B cell (primary cell): ENCODE results near the gene ANGPTL7. TPM values are rescaled to one million over a fixed set of nuclear protein-coding genes. Genes with fewer than 3 reads are reported as not detected.

Experiments used
- ATAC-seq: fragments of 200-7000 bp; cut with Tn5 transposase; one replicate; pipeline ENCODE4 v1.10.0; 2021; ENCODE audit warnings: low read depth, mild to moderate bottlenecking, moderate number of reproducible peaks, moderate library complexity
- CTCF ChIA-PET: fragments of 350-600 bp; sonication (Branson Sonifier 250); formaldehyde crosslinking; loops from one replicate; lab custom pipeline; 2021; ENCODE audit warnings: antibody characterized with exemption, inconsistent platforms; lab: Charles Lee
- POLR2A ChIA-PET: fragments of 350-600 bp; sonication (Branson Sonifier 250); formaldehyde crosslinking; loops from one replicate; lab custom pipeline; 2021; ENCODE audit warnings: antibody characterized with exemption; lab: Charles Lee
- DNase-seq: peaks from one replicate; pipeline ENCODE4 v3.0.0; 2013
- H2AFZ ChIP-seq: 2 replicates; pipeline ENCODE4 v1.6.1; 2012; ENCODE audit warnings: mild to moderate bottlenecking, low read depth, low read length; ENCODE audit not compliant: insufficient read depth, poor library complexity, severe bottlenecking
- H3K27ac ChIP-seq, 2 donors: 1 replicate in 1 of 2; 2 replicates in 1 of 2; pipeline ENCODE4 v1.5.1; 2012 to 2013; ENCODE audit warnings: low read length in 2 of 2, mild to moderate bottlenecking in 2 of 2, moderate library complexity in 1 of 2
- H3K27me3 ChIP-seq, 4 experiments: fragments of 200-600 bp in 1 of 4; sonication (generic) in 1 of 4; replicated peaks in 1 of 4; 1 replicate in 2 of 4; 2 replicates in 2 of 4; pipeline versions ENCODE4 v1.6.1 to v1.7.0; 2013 to 2016; ENCODE audit warnings: low read length in 3 of 4, mild to moderate bottlenecking in 2 of 4, mixed read lengths in 1 of 4, moderate library complexity in 1 of 4; ENCODE audit not compliant: insufficient read depth in 4 of 4, control insufficient read depth in 3 of 4; ENCODE audit errors: control extremely low read depth in 1 of 4
- H3K36me3 ChIP-seq, 2 experiments: replicated peaks in 1 of 2; 1 replicate in 1 of 2; 2 replicates in 1 of 2; pipeline versions ENCODE4 v1.6.1 to v1.7.1; 2013; ENCODE audit warnings: low read length in 1 of 2; ENCODE audit not compliant: insufficient read depth in 2 of 2, control insufficient read depth in 1 of 2; ENCODE audit errors: control extremely low read depth in 1 of 2, extremely low read depth in 1 of 2
- H3K4me1 ChIP-seq, 2 donors: fragments of 200-600 bp in 1 of 2; sonication (generic) in 1 of 2; 1 replicate in 1 of 2; 2 replicates in 1 of 2; pipeline versions ENCODE4 v1.5.1 to v1.6.1; 2013 to 2017; ENCODE audit warnings: low read length in 2 of 2; ENCODE audit not compliant: control insufficient read depth in 2 of 2, insufficient read depth in 2 of 2
- H3K4me2 ChIP-seq: replicated peaks from 2 replicates; pipeline ENCODE3; 2012; ENCODE audit warnings: mild to moderate bottlenecking, low read depth, low read length; ENCODE audit not compliant: poor library complexity, severe bottlenecking
- H3K4me3 ChIP-seq, 5 experiments: fragments of 200-600 bp in 1 of 5; sonication (generic) in 1 of 5; 1 replicate in 3 of 5; 2 replicates in 2 of 5; pipeline versions ENCODE4 v1.5.1 to v1.7.0; 2011 to 2016; ENCODE audit warnings: low read length in 4 of 5, mild to moderate bottlenecking in 4 of 5, low read depth in 2 of 5, control low read depth in 1 of 5, moderate library complexity in 1 of 5; ENCODE audit not compliant: insufficient read depth in 1 of 5; ENCODE audit errors: control extremely low read depth in 1 of 5, extremely low read depth in 1 of 5
- H3K79me2 ChIP-seq: fragments of 200-600 bp; sonication (generic); one replicate; pipeline ENCODE4 v1.6.0; 2016; ENCODE audit warnings: low read length; ENCODE audit not compliant: control insufficient read depth, insufficient read depth
- H3K9ac ChIP-seq: fragments of 200-600 bp; sonication (generic); 2 replicates; pipeline ENCODE4 v1.6.1; 2017; ENCODE audit warnings: mild to moderate bottlenecking, low read length, moderate library complexity
- H3K9me3 ChIP-seq, 3 donors: one replicate each; pipeline versions ENCODE4 v1.6.1 to v1.7.1; 2013; ENCODE audit warnings: low read length in 2 of 3; ENCODE audit not compliant: control insufficient read depth in 2 of 3, insufficient read depth in 1 of 3; ENCODE audit errors: control extremely low read depth in 1 of 3
- H4K20me1 ChIP-seq: 2 replicates; pipeline ENCODE4 v1.6.0; 2012; ENCODE audit warnings: mild to moderate bottlenecking, low read length; ENCODE audit not compliant: insufficient read depth, control insufficient read depth, poor library complexity, severe bottlenecking
- H3K27ac Mint-ChIP-seq: one replicate; pipeline ENCODE4 v1.8.0; 2021; ENCODE audit warnings: mixed read lengths
- H3K27me3 Mint-ChIP-seq: one replicate; pipeline ENCODE4 v1.8.0; 2021; ENCODE audit warnings: mixed read lengths
- H3K4me1 Mint-ChIP-seq: one replicate; pipeline ENCODE4 v1.8.0; 2021; ENCODE audit warnings: mixed read lengths
- H3K4me3 Mint-ChIP-seq: one replicate; pipeline ENCODE4 v1.8.0; 2021; ENCODE audit warnings: mixed read lengths
- H3K9me3 Mint-ChIP-seq: one replicate; pipeline ENCODE4 v1.8.0; 2022; ENCODE audit warnings: mixed read lengths; ENCODE audit not compliant: insufficient read depth
- CTCF ChIP-seq: fragments of 200-600 bp; IDR thresholded peaks from one replicate; pipeline ENCODE4 v1.8.0; 2022; ENCODE audit warnings: antibody characterized with exemption, mild to moderate bottlenecking
- EZH2 ChIP-seq: IDR thresholded peaks from 2 replicates; pipeline ENCODE4 v1.6.1; 2012; ENCODE audit warnings: borderline replicate concordance, low read depth, mild to moderate bottlenecking, moderate library complexity, low read length; ENCODE audit not compliant: insufficient read depth, poor library complexity, severe bottlenecking
- WGBS: methylation state at CpG from one replicate; pipeline ENCODE4 v1.1.5; 2013; ENCODE audit warnings: missing lambda C conversion rate; ENCODE audit not compliant: insufficient coverage; 5-methylcytosine and 5-hydroxymethylcytosine counted together
- intact Hi-C: fragments of 100-400 bp; cut with micrococcal nuclease; formaldehyde crosslinking; loops from one replicate; pipeline ENCODE4 v1.10.0; 2022
- polyA plus RNA-seq: library from polyadenylated mRNA; depleted of rRNA; stranded (reverse); fragments of >200 nt; gene quantifications from 2 replicates; pipeline ENCODE4 v1.2.3, GENCODE V29; 2012
- total RNA-seq, 2 donors: library from RNA; stranded (reverse); fragments of 120-200 nt in 1 of 2; gene quantifications; 1 replicate in 1 of 2; 2 replicates in 1 of 2; pipeline versions ENCODE4 v1.2.3 to v1.2.4, GENCODE V29; 2013 to 2022

ANGPTL7 gene
- total and polyA plus RNA-seq, 2 donors (not counting 1 experiment from before 2014, with no cell fraction given), result not detected

GRCh38 chr1:11151114-11151513, 38.0 kb upstream of the ANGPTL7 start:
- H3K36me3 ChIP-seq, result peaks cover 0 to 79% of the 10 kb centered on the region in 2 experiments
- H4K20me1 ChIP-seq, result no peaks in the 10 kb centered on the region
- H3K4me2 ChIP-seq, result no peak overlapping the region
- H3K4me1 Mint-ChIP-seq, result no peaks in the 10 kb centered on the region
- H3K4me3 ChIP-seq, result no peak overlapping the region
- no peaks in the 10 kb centered on the region for H3K79me2 ChIP-seq
- H3K4me1 ChIP-seq, result no peaks in the 10 kb centered on the region
- H3K9me3 Mint-ChIP-seq, result no peaks in the 10 kb centered on the region
- H3K27me3 Mint-ChIP-seq, result no peaks in the 10 kb centered on the region
- H3K9ac ChIP-seq, result no peak overlapping the region
- H3K27ac Mint-ChIP-seq, result no peak overlapping the region
- H3K9me3 ChIP-seq, result no peaks in the 10 kb centered on the region
- no peak for TF ChIP-seq CTCF
- no peaks in the 10 kb centered on the region for H3K27me3 ChIP-seq
- POLR2A ChIA-PET, result no interaction called here
- H2AFZ ChIP-seq, result no peak overlapping the region
- DNase-seq (no peak), ATAC-seq (no peak)
- H3K27ac ChIP-seq, result no peak overlapping the region
- 100% methylated on average over 5 of the region's 5 CpGs for WGBS
- CTCF ChIA-PET, result interaction anchor here (0.5 to 1.8 kb wide), 2 partner anchors 40 to 514 kb away, joined by 3 to 4 read pairs; partner anchors contain the start of gene FBXO6
- no peak overlapping the region for H3K4me3 Mint-ChIP-seq
- intact Hi-C loops, result no loop called here

GRCh38 chr1:11151826-11152612, 37.1 kb upstream of the ANGPTL7 start:
- DNase-seq (no peak), ATAC-seq (no peak)
- H3K27me3 ChIP-seq, result no peaks in the 10 kb centered on the region
- no peak overlapping the region for H3K9ac ChIP-seq
- Mint-ChIP-seq H3K4me1 (peaks cover 6% of the 10 kb centered on the region), H3K9me3 (no peaks in the 10 kb centered on the region), H3K27ac (no peak overlapping the region), H3K27me3 (no peaks in the 10 kb centered on the region), H3K4me3 (no peak overlapping the region)
- 100% methylated on average over 4 of the region's 9 CpGs for WGBS
- peaks cover 2 to 79% of the 10 kb centered on the region in 2 experiments for H3K36me3 ChIP-seq
- intact Hi-C loops, result no loop called here
- no peak overlapping the region for H3K4me3 ChIP-seq
- H3K4me2 ChIP-seq, result no peak overlapping the region
- H2AFZ ChIP-seq, result no peak overlapping the region
- peaks cover 0 to 9% of the 10 kb centered on the region in 2 donors for H3K4me1 ChIP-seq
- H3K79me2 ChIP-seq, result no peaks in the 10 kb centered on the region
- no peak for TF ChIP-seq EZH2
- no peak for TF ChIP-seq CTCF
- POLR2A ChIA-PET, result no interaction called here
- H4K20me1 ChIP-seq, result no peaks in the 10 kb centered on the region
- H3K9me3 ChIP-seq, result no peaks in the 10 kb centered on the region
- CTCF ChIA-PET, result interaction anchor here (1.8 kb wide), 1 partner anchor 513 kb away, joined by 4 read pairs; the partner anchor contains the start of gene FBXO6
- H3K27ac ChIP-seq, result no peak overlapping the region
